Testis (tissue), 2 donors: ENCODE measurements around the gene ARSA.

ENCODE experiments used
- POLR2A ChIP-seq: fragments of 450-650 bp; IDR thresholded peaks from one replicate; pipeline ENCODE4 v1.6.1; 2017; ENCODE audit warnings: antibody characterized with exemption, mild to moderate bottlenecking, moderate library complexity
- TF ChIP-seq, protein P1 (sequence below), 3 experiments: fragments of 450-650 bp in 2 of 3; fragments of 200-600 bp in 1 of 3; sonication (generic) in 1 of 3; IDR thresholded peaks; one replicate each; pipeline ENCODE4 v1.5.1; 2016 to 2019; ENCODE audit warnings: antibody characterized with exemption in 3 of 3, mild to moderate bottlenecking in 2 of 3, moderate library complexity in 1 of 3

- TF ChIP-seq POLR2A, result no peak
- TF ChIP-seq, protein P1, sequence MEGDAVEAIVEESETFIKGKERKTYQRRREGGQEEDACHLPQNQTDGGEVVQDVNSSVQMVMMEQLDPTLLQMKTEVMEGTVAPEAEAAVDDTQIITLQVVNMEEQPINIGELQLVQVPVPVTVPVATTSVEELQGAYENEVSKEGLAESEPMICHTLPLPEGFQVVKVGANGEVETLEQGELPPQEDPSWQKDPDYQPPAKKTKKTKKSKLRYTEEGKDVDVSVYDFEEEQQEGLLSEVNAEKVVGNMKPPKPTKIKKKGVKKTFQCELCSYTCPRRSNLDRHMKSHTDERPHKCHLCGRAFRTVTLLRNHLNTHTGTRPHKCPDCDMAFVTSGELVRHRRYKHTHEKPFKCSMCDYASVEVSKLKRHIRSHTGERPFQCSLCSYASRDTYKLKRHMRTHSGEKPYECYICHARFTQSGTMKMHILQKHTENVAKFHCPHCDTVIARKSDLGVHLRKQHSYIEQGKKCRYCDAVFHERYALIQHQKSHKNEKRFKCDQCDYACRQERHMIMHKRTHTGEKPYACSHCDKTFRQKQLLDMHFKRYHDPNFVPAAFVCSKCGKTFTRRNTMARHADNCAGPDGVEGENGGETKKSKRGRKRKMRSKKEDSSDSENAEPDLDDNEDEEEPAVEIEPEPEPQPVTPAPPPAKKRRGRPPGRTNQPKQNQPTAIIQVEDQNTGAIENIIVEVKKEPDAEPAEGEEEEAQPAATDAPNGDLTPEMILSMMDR (IDR thresholded peaks at IDR 0.05), result no peak
Observed at GRCh38 chr22:50610581-50610980, 17.4 kb downstream of the ARSA start.
